HepG2 (cell line): Measurements from ENCODE around the gene NKX6-2. TPM values are rescaled to one million over a fixed set of nuclear protein-coding genes. Genes with fewer than 3 reads are reported as not detected.

Experiments used
- ATAC-seq: fragments of 200-7000 bp; cut with Tn5 transposase; 3 replicates; pipeline ENCODE4 v1.9.1; 2020; ENCODE audit warnings: mild to moderate bottlenecking, moderate library complexity
- BruUV-seq: library from RNA; stranded (reverse); fragments of 400-500 nt; replicated peaks from 2 replicates; lab custom pipeline; 2021; lab: Mats Ljungman, UMichigan
- CTCF ChIA-PET: fragments of 300-600 bp; formaldehyde crosslinking; extraction: SDS; loops from one replicate; lab custom pipeline; 2021; ENCODE audit warnings: low total read pairs, inconsistent platforms, low intra/inter-chr PET ratio; lab: Yijun Ruan, JAX
- POLR2A ChIA-PET: fragments of 350-600 bp; sonication (Branson Sonifier 250); formaldehyde crosslinking; loops from one replicate; lab custom pipeline; 2020; ENCODE audit warnings: antibody characterized with exemption, inconsistent platforms; lab: Yijun Ruan, JAX
- DNase-seq: peaks from one replicate; pipeline ENCODE4 v3.0.0-alpha.2; 2015; ENCODE audit warnings: low spot score
- FAIRE-seq: peaks from 3 replicates; lab custom pipeline; 2011; peaks lifted over from hg19 to GRCh38; lab: Jason Lieb, UNC
- H2AFZ ChIP-seq: one replicate; pipeline ENCODE4 v1.6.1; 2011; ENCODE audit warnings: low read length, inconsistent platforms
- H3K27ac ChIP-seq: fragments of 300-600 bp; 3 replicates; pipeline ENCODE4 v1.8.0; 2011; ENCODE audit warnings: mixed run types, mild to moderate bottlenecking, mixed read lengths, low read length, inconsistent platforms; ENCODE audit not compliant: insufficient read depth; ENCODE audit errors: extremely low read length
- H3K27me3 ChIP-seq, 2 experiments: fragments of 200-600 bp in 1 of 2; 2 replicates in 1 of 2; 3 replicates in 1 of 2; pipeline versions ENCODE4 v1.6.0 to v1.8.0; 2011; ENCODE audit warnings: low read length in 2 of 2, mild to moderate bottlenecking in 2 of 2, moderate library complexity in 2 of 2, inconsistent platforms in 1 of 2; ENCODE audit not compliant: insufficient read depth in 2 of 2, control insufficient read depth in 1 of 2
- H3K36me3 ChIP-seq, 2 experiments: fragments of 200-600 bp in 1 of 2; replicated peaks in 1 of 2; 2 replicates in 1 of 2; 3 replicates in 1 of 2; pipeline versions ENCODE4 v1.5.1 to v1.8.0; 2011; ENCODE audit warnings: low read length in 2 of 2, inconsistent platforms in 1 of 2; ENCODE audit not compliant: insufficient read depth in 2 of 2, control insufficient read depth in 1 of 2
- H3K4me1 ChIP-seq: 2 replicates; pipeline ENCODE4 v1.5.1; 2012; ENCODE audit warnings: low read length, inconsistent platforms; ENCODE audit not compliant: insufficient read depth
- H3K4me2 ChIP-seq: 2 replicates; pipeline ENCODE4 v1.6.0; 2011; ENCODE audit warnings: low read depth, low read length, inconsistent platforms
- H3K4me3 ChIP-seq, 3 experiments: fragments of 200-600 bp in 1 of 3; sonication (generic), shearing (Covaris generic) in 1 of 3; replicated peaks in 1 of 3; 2 replicates each; pipeline ENCODE4 v1.5.1; 2011 to 2016; ENCODE audit warnings: low read length in 3 of 3, inconsistent platforms in 2 of 3, low read depth in 2 of 3, mild to moderate bottlenecking in 2 of 3, control low read depth in 1 of 3, mixed read lengths in 1 of 3; ENCODE audit not compliant: insufficient read depth in 1 of 3
- H3K79me2 ChIP-seq: one replicate; pipeline ENCODE4 v1.6.1; 2011; ENCODE audit warnings: low read length, inconsistent platforms; ENCODE audit not compliant: insufficient read depth
- H3K9ac ChIP-seq: 2 replicates; pipeline ENCODE4 v1.6.0; 2011; ENCODE audit warnings: mild to moderate bottlenecking, low read depth, low read length, inconsistent platforms; ENCODE audit not compliant: insufficient read depth
- H3K9me3 ChIP-seq: 2 replicates; pipeline ENCODE4 v1.5.1; 2012; ENCODE audit warnings: mild to moderate bottlenecking, low read length
- H4K20me1 ChIP-seq: 2 replicates; pipeline ENCODE4 v1.6.0; 2011; ENCODE audit warnings: inconsistent platforms, mild to moderate bottlenecking, low read length, moderate library complexity; ENCODE audit not compliant: insufficient read depth
- GTF3A ChIP-seq: sonication (generic); formaldehyde crosslinking; conservative IDR thresholded peaks from 2 replicates; pipeline ENCODE4 v1.4.0; 2020; ENCODE audit warnings: mild to moderate bottlenecking, missing genetic modification reagents
- MED8 ChIP-seq: sonication (generic); formaldehyde crosslinking; IDR thresholded peaks from 2 replicates; pipeline ENCODE4 v1.8.1; 2023; ENCODE audit warnings: mild to moderate bottlenecking, missing genetic modification reagents; ENCODE audit not compliant: insufficient replicate concordance
- PAX8 ChIP-seq: sonication (generic); formaldehyde crosslinking; IDR thresholded peaks from 2 replicates; pipeline ENCODE4 v1.8.0; 2022; ENCODE audit warnings: mild to moderate bottlenecking, missing genetic modification reagents, borderline replicate concordance
- SKI ChIP-seq: fragments of 450-650 bp; IDR thresholded peaks from one replicate; pipeline ENCODE4 v1.6.1; 2018; ENCODE audit warnings: mild to moderate bottlenecking; ENCODE audit not compliant: partially characterized antibody
- ZBTB42 ChIP-seq: sonication (generic); formaldehyde crosslinking; IDR thresholded peaks from 2 replicates; pipeline ENCODE4 v1.5.0; 2020; ENCODE audit warnings: mild to moderate bottlenecking, missing genetic modification reagents
- ZNF235 ChIP-seq: sonication (generic); formaldehyde crosslinking; IDR thresholded peaks from 2 replicates; pipeline ENCODE4 v1.8.1; 2023; ENCODE audit warnings: mild to moderate bottlenecking, missing genetic modification reagents, borderline replicate concordance
- ZNF33B ChIP-seq: sonication (generic); formaldehyde crosslinking; IDR thresholded peaks from 2 replicates; pipeline ENCODE4 v1.5.1; 2020; ENCODE audit warnings: mild to moderate bottlenecking, missing genetic modification reagents
- ZNF484 ChIP-seq: sonication (generic); formaldehyde crosslinking; IDR thresholded peaks from 2 replicates; pipeline ENCODE4 v1.5.1; 2020; ENCODE audit warnings: mild to moderate bottlenecking, low read depth, missing genetic modification reagents, borderline replicate concordance
- ZNF660 ChIP-seq: sonication (generic); formaldehyde crosslinking; IDR thresholded peaks from 2 replicates; pipeline ENCODE4 v1.5.1; 2020; ENCODE audit warnings: mild to moderate bottlenecking, low read depth, missing genetic modification reagents, borderline replicate concordance
- WGBS: methylation state at CpG from one replicate; pipeline ENCODE4 v1.1.6; 2017; ENCODE audit warnings: low lambda C conversion rate; 5-methylcytosine and 5-hydroxymethylcytosine counted together
- in situ Hi-C: cut with HindIII; loops from 2 replicates; pipeline ENCODE4 v1.10.0; 2017; ENCODE audit warnings: low pct_unique_long_range_greater_than_20kb; ENCODE audit not compliant: extremely low pct_ligation_motif_present
- intact Hi-C: fragments of 100-400 bp; cut with micrococcal nuclease; formaldehyde crosslinking; loops from one replicate; pipeline ENCODE4 v1.10.0; 2022; ENCODE audit not compliant: unreplicated experiment
- polyA plus RNA-seq, 8 experiments: library from polyadenylated mRNA; depleted of rRNA in 3 of 8; stranded (reverse) in 7 of 8; unstranded in 1 of 8; fragments of >200 nt; fragmentation: Illumina TruSeq in 4 of 8; extraction: Trizol in 4 of 8; gene quantifications; 2 replicates each; pipeline versions ENCODE4 v1.2.1 to v1.2.3, GENCODE V29; 2011 to 2016; ENCODE audit warnings: low read depth in 4 of 8, missing spikeins in 1 of 8, mixed read lengths in 1 of 8; ENCODE audit not compliant: insufficient read depth in 1 of 8
- total RNA-seq, 5 experiments: library from RNA; depleted of rRNA; stranded (reverse); fragments of >200 nt; fragmentation: Illumina TruSeq; extraction: Trizol; gene quantifications; 2 replicates each; pipeline ENCODE4 v1.2.3, GENCODE V29; 2016; ENCODE audit warnings: low read depth in 1 of 5
- TF ChIP-seq, protein P1 (sequence below): sonication (generic); formaldehyde crosslinking; IDR thresholded peaks from 2 replicates; pipeline ENCODE4 v1.4.0; 2020; ENCODE audit warnings: missing genetic modification reagents

Gene NKX6-2
- total and polyA plus RNA-seq, 2 of the 13 experiments (the other 11 are each of a cell fraction or from before 2014, with no cell fraction given): not detected

DNA sequence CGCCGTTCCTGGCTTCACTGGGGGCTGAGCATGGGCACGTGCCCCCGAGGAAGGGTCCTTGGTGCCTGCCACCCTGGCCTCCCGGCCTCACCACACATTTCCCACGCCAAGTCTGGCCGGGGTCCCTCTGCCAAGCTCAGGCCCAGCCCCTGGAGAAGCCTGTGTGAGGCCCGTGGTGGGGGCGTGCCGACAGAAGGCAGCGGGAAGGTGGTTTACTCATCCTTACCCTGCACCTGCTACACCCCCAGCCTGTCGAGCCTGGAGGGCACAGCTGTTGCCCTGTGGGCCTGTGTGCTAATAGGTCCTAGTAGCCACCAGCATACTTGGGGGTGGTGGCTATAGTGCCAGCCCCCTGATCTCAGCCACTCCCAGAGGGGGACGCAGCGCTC, 46.7 kb downstream of the NKX6-2 start:
- no peak overlapping the region for H2AFZ ChIP-seq
- POLR2A ChIA-PET: no interaction called here
- ATAC-seq: no peak
- BruUV-seq: no TSS peak
- H3K4me1 ChIP-seq: peaks cover 10% of the 10 kb centered on the region
- H3K27me3 ChIP-seq: no peaks in the 10 kb centered on the region
- TF ChIP-seq PAX8 (CRISPR knock-in tag): no peak
- no peak for TF ChIP-seq ZNF33B
- TF ChIP-seq, protein P1, sequence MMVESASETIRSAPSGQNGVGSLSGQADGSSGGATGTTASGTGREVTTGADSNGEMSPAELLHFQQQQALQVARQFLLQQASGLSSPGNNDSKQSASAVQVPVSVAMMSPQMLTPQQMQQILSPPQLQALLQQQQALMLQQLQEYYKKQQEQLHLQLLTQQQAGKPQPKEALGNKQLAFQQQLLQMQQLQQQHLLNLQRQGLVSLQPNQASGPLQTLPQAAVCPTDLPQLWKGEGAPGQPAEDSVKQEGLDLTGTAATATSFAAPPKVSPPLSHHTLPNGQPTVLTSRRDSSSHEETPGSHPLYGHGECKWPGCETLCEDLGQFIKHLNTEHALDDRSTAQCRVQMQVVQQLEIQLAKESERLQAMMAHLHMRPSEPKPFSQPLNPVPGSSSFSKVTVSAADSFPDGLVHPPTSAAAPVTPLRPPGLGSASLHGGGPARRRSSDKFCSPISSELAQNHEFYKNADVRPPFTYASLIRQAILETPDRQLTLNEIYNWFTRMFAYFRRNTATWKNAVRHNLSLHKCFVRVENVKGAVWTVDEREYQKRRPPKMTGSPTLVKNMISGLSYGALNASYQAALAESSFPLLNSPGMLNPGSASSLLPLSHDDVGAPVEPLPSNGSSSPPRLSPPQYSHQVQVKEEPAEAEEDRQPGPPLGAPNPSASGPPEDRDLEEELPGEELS (CRISPR knock-in tag): no peak
- no peak for TF ChIP-seq GTF3A
- TF ChIP-seq, all 625 proteins: peak for 0
- Histone ChIP-seq H3K4me2 (no peak overlapping the region), H3K36me3 (no peaks in the 10 kb centered on the region; a peak in 2 of 5 replicates), H4K20me1 (no peaks in the 10 kb centered on the region), H3K79me2 (no peaks in the 10 kb centered on the region), H3K27ac (no peak overlapping the region), H3K4me3 (no peak overlapping the region), H3K9me3 (no peaks in the 10 kb centered on the region), H3K9ac (no peak overlapping the region)
- DNase-seq (no peak), FAIRE-seq (no peak)
- in situ Hi-C loops: no loop called here
- CTCF ChIA-PET: no interaction called here
- intact Hi-C loops: no loop called here
- 94% methylated on average over 8 of the region's 14 CpGs for WGBS

- Histone ChIP-seq H3K79me2 (no peaks in the 10 kb centered on the region), H4K20me1 (no peaks in the 10 kb centered on the region), H3K27me3 (no peaks in the 10 kb centered on the region), H3K4me3 (no peak overlapping the region), H3K4me2 (no peak overlapping the region), H3K27ac (no peak overlapping the region), H3K9ac (no peak overlapping the region), H3K9me3 (no peaks in the 10 kb centered on the region), H3K36me3 (peaks cover 0 to 2% of the 10 kb centered on the region in 2 experiments; a peak in 2 of 5 replicates), H3K4me1 (peaks cover 10% of the 10 kb centered on the region), H2AFZ (no peak overlapping the region)
- no peak for FAIRE-seq
- no TSS peak for BruUV-seq
- CTCF ChIA-PET: no interaction called here
- no peak for DNase-seq
- TF ChIP-seq SKI: no peak
- no peak for TF ChIP-seq ZNF484 (CRISPR knock-in tag)
- TF ChIP-seq MED8 (CRISPR knock-in tag): no peak
- no peak for TF ChIP-seq ZNF660
- TF ChIP-seq ZNF235 (CRISPR knock-in tag): no peak
- no peak for TF ChIP-seq ZBTB42 (CRISPR knock-in tag)
- ATAC-seq: no peak
- in situ Hi-C loops: no loop called here
- intact Hi-C loops: no loop called here
- POLR2A ChIA-PET: no interaction called here
- 96% methylated on average over 13 of the region's 25 CpGs for WGBS
Measured at GRCh38 chr10:132738454-132739224, 47.3 kb downstream of the NKX6-2 start.
